ENCODE results near the gene AAMDC.
"Not testable (repeated sequence)": the region's sequence is repeated elsewhere in the genome, so short reads cannot be mapped to it uniquely, and the experiment has no call there.

Gene AAMDC

GRCh38 chr11:77821349-77821851 lies 456 bp downstream of the AAMDC start:
- no peak for DNase-seq (ENCODE audit: low read depth)

- DNase-seq (ENCODE audit: low read depth) = not testable (repeated sequence)
Measured at GRCh38 chr11:77822126-77822525, 1.2 kb downstream of the AAMDC start.

- DNase-seq (ENCODE audit: low read depth) = no peak
Measured at GRCh38 chr11:77823775-77824174, 2.8 kb downstream of the AAMDC start.

- DNase-seq (ENCODE audit: low read depth) = no peak
Measured at GRCh38 chr11:77828926-77829325, 8.0 kb downstream of the AAMDC start.

GRCh38 chr11:77833302-77833701 lies 12.4 kb downstream of the AAMDC start:
- DNase-seq (ENCODE audit: low read depth) = no peak

- DNase-seq (ENCODE audit: low read depth) = no peak
Measured at GRCh38 chr11:77842441-77843121, 21.6 kb downstream of the AAMDC start.

GRCh38 chr11:77843700-77844099 lies 22.8 kb downstream of the AAMDC start:
- not testable (repeated sequence) for DNase-seq (ENCODE audit: low read depth)

- no peak for DNase-seq (ENCODE audit: low read depth)
Measured at GRCh38 chr11:77851503-77851902, 30.6 kb downstream of the AAMDC start.

GRCh38 chr11:77854838-77855237 lies 33.9 kb downstream of the AAMDC start:
- no peak for DNase-seq (ENCODE audit: low read depth)

- not testable (repeated sequence) for DNase-seq (ENCODE audit: low read depth)
Measured at GRCh38 chr11:77857906-77858457, 37.0 kb downstream of the AAMDC start.

GRCh38 chr11:77861444-77861843 lies 40.5 kb downstream of the AAMDC start:
- DNase-seq (ENCODE audit: low read depth) = not testable (repeated sequence)

- no peak for DNase-seq (ENCODE audit: low read depth)
Measured at GRCh38 chr11:77865805-77866204, 44.9 kb downstream of the AAMDC start.

- DNase-seq (ENCODE audit: low read depth) = no peak
Measured at GRCh38 chr11:77866336-77866735, 45.4 kb downstream of the AAMDC start.

- DNase-seq (ENCODE audit: low read depth) = no peak
Measured at GRCh38 chr11:77868744-77869143, 47.8 kb downstream of the AAMDC start.

- no peak for DNase-seq (ENCODE audit: low read depth)
Measured at GRCh38 chr11:77871855-77872254, 50.9 kb downstream of the AAMDC start.

GRCh38 chr11:77873345-77873744 lies 52.4 kb downstream of the AAMDC start:
- DNase-seq (ENCODE audit: low read depth) = no peak

- DNase-seq (ENCODE audit: low read depth) = no peak
Measured at GRCh38 chr11:77874206-77874605, 53.3 kb downstream of the AAMDC start.

GRCh38 chr11:77876045-77876444 lies 55.1 kb downstream of the AAMDC start:
- no peak for DNase-seq (ENCODE audit: low read depth)

- not testable (repeated sequence) for DNase-seq (ENCODE audit: low read depth)
Measured at GRCh38 chr11:77878247-77878646, 57.3 kb downstream of the AAMDC start.

GRCh38 chr11:77879218-77879617 lies 58.3 kb downstream of the AAMDC start:
- DNase-seq (ENCODE audit: low read depth) = no peak

- no peak for DNase-seq (ENCODE audit: low read depth)
Measured at GRCh38 chr11:77882396-77882795, 61.5 kb downstream of the AAMDC start.

GRCh38 chr11:77883775-77884174 lies 62.8 kb downstream of the AAMDC start:
- no peak for DNase-seq (ENCODE audit: low read depth)

- no peak for DNase-seq (ENCODE audit: low read depth)
Measured at GRCh38 chr11:77884186-77884828, 63.4 kb downstream of the AAMDC start.

Data from activated T-helper 9 cell treated with anti-CD3 and anti-CD28 coated beads, Interleukin-2, amount 50 U/mL, for 16 hours (primary cell).